Right lobe of liver (tissue), 4 donors: Measurements from ENCODE around the gene NOP10.

Experiments
- POLR2A ChIP-seq: fragments of 450-650 bp; IDR thresholded peaks from one replicate; pipeline ENCODE4 v1.6.1; 2017; ENCODE audit warnings: antibody characterized with exemption, mild to moderate bottlenecking
- TF ChIP-seq, protein P1 (sequence below), 4 donors: fragments of 200-600 bp in 3 of 4; fragments of 450-650 bp in 1 of 4; IDR thresholded peaks; one replicate each; pipeline versions ENCODE4 v1.5.1 to v1.8.0; 2016 to 2022; ENCODE audit warnings: antibody characterized with exemption in 4 of 4, mild to moderate bottlenecking in 2 of 4
- donor health status: DM: no; HTN: no; CAD: no.
- donor health status: DM: no; HTN: no; CAD: no.
- donor health status: DM: no; HTN: yes; CAD: no.

DNA sequence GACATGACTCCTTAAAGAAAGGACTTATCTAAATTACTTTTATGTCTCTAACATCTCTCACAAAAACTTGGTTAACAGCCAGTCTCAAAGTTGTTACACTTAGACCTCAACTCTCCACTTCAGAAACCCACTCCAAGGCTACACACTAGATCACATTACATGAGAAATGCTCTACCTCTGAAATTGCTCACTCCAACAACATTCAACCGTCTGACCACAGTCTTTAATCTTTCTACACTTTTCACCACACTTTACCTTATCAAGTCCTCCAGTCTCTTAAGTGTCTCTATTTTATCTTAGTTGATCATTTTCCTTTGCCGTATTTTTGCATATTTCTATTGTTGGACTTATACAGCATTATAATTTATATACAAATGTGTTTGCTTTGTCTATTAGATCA lies 11.1 kb downstream of the NOP10 start:
- TF ChIP-seq, protein P1, sequence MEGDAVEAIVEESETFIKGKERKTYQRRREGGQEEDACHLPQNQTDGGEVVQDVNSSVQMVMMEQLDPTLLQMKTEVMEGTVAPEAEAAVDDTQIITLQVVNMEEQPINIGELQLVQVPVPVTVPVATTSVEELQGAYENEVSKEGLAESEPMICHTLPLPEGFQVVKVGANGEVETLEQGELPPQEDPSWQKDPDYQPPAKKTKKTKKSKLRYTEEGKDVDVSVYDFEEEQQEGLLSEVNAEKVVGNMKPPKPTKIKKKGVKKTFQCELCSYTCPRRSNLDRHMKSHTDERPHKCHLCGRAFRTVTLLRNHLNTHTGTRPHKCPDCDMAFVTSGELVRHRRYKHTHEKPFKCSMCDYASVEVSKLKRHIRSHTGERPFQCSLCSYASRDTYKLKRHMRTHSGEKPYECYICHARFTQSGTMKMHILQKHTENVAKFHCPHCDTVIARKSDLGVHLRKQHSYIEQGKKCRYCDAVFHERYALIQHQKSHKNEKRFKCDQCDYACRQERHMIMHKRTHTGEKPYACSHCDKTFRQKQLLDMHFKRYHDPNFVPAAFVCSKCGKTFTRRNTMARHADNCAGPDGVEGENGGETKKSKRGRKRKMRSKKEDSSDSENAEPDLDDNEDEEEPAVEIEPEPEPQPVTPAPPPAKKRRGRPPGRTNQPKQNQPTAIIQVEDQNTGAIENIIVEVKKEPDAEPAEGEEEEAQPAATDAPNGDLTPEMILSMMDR (IDR thresholded peaks at IDR 0.05): no peak
- TF ChIP-seq POLR2A: no peak
